Keratinocyte (primary cell): Measurements from ENCODE around the gene MOB2. TPM values are rescaled to one million over a fixed set of nuclear protein-coding genes. Genes with fewer than 3 reads are reported as not detected.

Source experiments
- DNase-seq: peaks from one replicate; pipeline ENCODE4 v3.0.0-alpha.2; 2011; ENCODE audit warnings: low read depth, missing footprints, low spot score
- FAIRE-seq: peaks from 2 replicates; lab custom pipeline; 2011; peaks lifted over from hg19 to GRCh38; lab: Jason Lieb, UNC
- H2AFZ ChIP-seq: 2 replicates; pipeline ENCODE4 v1.6.0; 2012; ENCODE audit warnings: low read length, control low read depth, inconsistent platforms; ENCODE audit not compliant: control insufficient read depth
- H3K27ac ChIP-seq: 2 replicates; pipeline ENCODE4 v1.5.1; 2011; ENCODE audit warnings: low read length; ENCODE audit not compliant: control insufficient read depth, insufficient read depth
- H3K27me3 ChIP-seq: 3 replicates; pipeline ENCODE4 v1.6.0; 2011; ENCODE audit warnings: low read length; ENCODE audit not compliant: control insufficient read depth, insufficient read depth; ENCODE audit errors: extremely low read depth
- H3K36me3 ChIP-seq, 2 experiments: 2 replicates in 1 of 2; 3 replicates in 1 of 2; pipeline ENCODE4 v1.5.1; 2011; ENCODE audit warnings: low read length in 2 of 2, mild to moderate bottlenecking in 1 of 2; ENCODE audit not compliant: control insufficient read depth in 2 of 2, insufficient read depth in 2 of 2; ENCODE audit errors: extremely low read depth in 1 of 2
- H3K4me1 ChIP-seq: 3 replicates; pipeline ENCODE4 v1.5.1; 2011; ENCODE audit warnings: low read length; ENCODE audit not compliant: control insufficient read depth, insufficient read depth; ENCODE audit errors: extremely low read depth
- H3K4me2 ChIP-seq: 3 replicates; pipeline ENCODE4 v1.6.0; 2011; ENCODE audit warnings: low read depth, low read length; ENCODE audit not compliant: control insufficient read depth, insufficient read depth; ENCODE audit errors: extremely low read depth
- H3K4me3 ChIP-seq, 3 experiments: fragments of 200-600 bp in 1 of 3; sonication (generic) in 1 of 3; 2 replicates in 2 of 3; 3 replicates in 1 of 3; pipeline ENCODE4 v1.5.1; 2011 to 2016; ENCODE audit warnings: low read length in 3 of 3, mild to moderate bottlenecking in 3 of 3, control low read depth in 2 of 3, inconsistent platforms in 1 of 3, low read depth in 1 of 3, mixed read lengths in 1 of 3, mixed run types in 1 of 3, moderate library complexity in 1 of 3; ENCODE audit not compliant: control insufficient read depth in 2 of 3, insufficient read depth in 2 of 3; ENCODE audit errors: extremely low read depth in 1 of 3
- H3K79me2 ChIP-seq: 2 replicates; pipeline ENCODE4 v1.6.0; 2012; ENCODE audit warnings: low read length; ENCODE audit not compliant: control insufficient read depth, insufficient read depth
- H3K9ac ChIP-seq: 3 replicates; pipeline ENCODE4 v1.6.0; 2011; ENCODE audit warnings: low read length; ENCODE audit not compliant: control insufficient read depth, insufficient read depth; ENCODE audit errors: extremely low read depth
- H3K9me1 ChIP-seq: 3 replicates; pipeline ENCODE4 v1.6.0; 2011; ENCODE audit warnings: low read length; ENCODE audit not compliant: control insufficient read depth, insufficient read depth; ENCODE audit errors: extremely low read depth
- H3K9me3 ChIP-seq: 2 replicates; pipeline ENCODE4 v1.5.1; 2012; ENCODE audit warnings: low read depth, low read length; ENCODE audit not compliant: control insufficient read depth
- H4K20me1 ChIP-seq: 3 replicates; pipeline ENCODE4 v1.6.0; 2011; ENCODE audit warnings: low read length; ENCODE audit not compliant: control insufficient read depth, insufficient read depth; ENCODE audit errors: extremely low read depth
- CTCF ChIP-seq, 3 experiments: IDR thresholded peaks in 1 of 3; conservative IDR thresholded peaks in 1 of 3; optimal IDR thresholded peaks in 1 of 3; 2 replicates in 2 of 3; 3 replicates in 1 of 3; pipeline versions ENCODE3 to v1.5.1; 2011; ENCODE audit warnings: low read length in 3 of 3, mild to moderate bottlenecking in 3 of 3, moderate library complexity in 2 of 3, control low read depth in 1 of 3, inconsistent platforms in 1 of 3; ENCODE audit not compliant: insufficient read depth in 2 of 3; ENCODE audit errors: extremely low read depth in 1 of 3
- EZH2 ChIP-seq: IDR thresholded peaks from one replicate; pipeline ENCODE4 v1.6.1; 2012; ENCODE audit warnings: inconsistent platforms, mild to moderate bottlenecking, low read length, moderate library complexity
- dilution Hi-C: fragments of 300-500 bp; cut with MboI; formaldehyde crosslinking; loops from one replicate; pipeline ENCODE4 v1.7.0; 2020; ENCODE audit warnings: low sequenced_read_pairs; ENCODE audit not compliant: extremely low pct_ligation_motif_present
- polyA plus RNA-seq, 5 experiments: library from polyadenylated mRNA; depleted of rRNA in 3 of 5; stranded (reverse) in 3 of 5; stranded (forward) in 1 of 5; unstranded in 1 of 5; fragments of >200 nt; gene quantifications; 1 replicate in 1 of 5; 2 replicates in 3 of 5; 3 replicates in 1 of 5; pipeline versions ENCODE4 v1.2.1 to v1.2.3, GENCODE V29; 2011 to 2012; ENCODE audit warnings: missing spikeins in 2 of 5, low read depth in 1 of 5, low replicate concordance in 1 of 5

MOB2 gene
- polyA plus RNA-seq, 1 donor (not counting 4 experiments of a cell fraction or from before 2014, with no cell fraction given): 37.7 TPM

GRCh38 chr11:1475841-1476240 lies 10.7 kb downstream of the MOB2 start:
- FAIRE-seq: no peak

GRCh38 chr11:1473786-1474185 lies 12.8 kb downstream of the MOB2 start:
- no peaks in the 10 kb centered on the region for H4K20me1 ChIP-seq
- H3K36me3 ChIP-seq: peaks cover 15 to 33% of the 10 kb centered on the region in 2 experiments
- dilution Hi-C loops: no loop called here
- no peaks in the 10 kb centered on the region for H3K4me1 ChIP-seq
- no peak overlapping the region for H3K4me3 ChIP-seq
- H3K79me2 ChIP-seq: no peaks in the 10 kb centered on the region
- H3K4me2 ChIP-seq: no peak overlapping the region
- H2AFZ ChIP-seq: no peak overlapping the region
- H3K27ac ChIP-seq: no peak overlapping the region
- H3K9me3 ChIP-seq: no peaks in the 10 kb centered on the region
- no peaks in the 10 kb centered on the region for H3K9me1 ChIP-seq
- no peaks in the 10 kb centered on the region for H3K27me3 ChIP-seq
- DNase-seq (no peak), FAIRE-seq (no peak)
- TF ChIP-seq EZH2: no peak
- TF ChIP-seq CTCF (optimal IDR thresholded peaks at IDR 0.05 in 1 of 3, IDR thresholded peaks at IDR 0.05 in 1 of 3, conservative IDR thresholded peaks at IDR 0.05 in 1 of 3; ENCODE audit: extremely low read depth in 1 of 3, insufficient read depth in 2 of 3, low read length in 3 of 3): no peak
- no peak overlapping the region for H3K9ac ChIP-seq

More at GRCh38 chr11:1475841-1476240, 10.7 kb downstream of the MOB2 start:
- H3K27me3 ChIP-seq: no peaks in the 10 kb centered on the region
- no peak overlapping the region for H3K9ac ChIP-seq
- no peaks in the 10 kb centered on the region for H3K9me1 ChIP-seq
- H3K4me3 ChIP-seq: no peak overlapping the region
- H4K20me1 ChIP-seq: peaks cover 2% of the 10 kb centered on the region
- TF ChIP-seq CTCF (optimal IDR thresholded peaks at IDR 0.05 in 1 of 3, IDR thresholded peaks at IDR 0.05 in 1 of 3, conservative IDR thresholded peaks at IDR 0.05 in 1 of 3; ENCODE audit: extremely low read depth in 1 of 3, insufficient read depth in 2 of 3, low read length in 3 of 3) (no peak), EZH2 (no peak)
- H3K9me3 ChIP-seq: no peaks in the 10 kb centered on the region
- no peak overlapping the region for H3K27ac ChIP-seq
- H2AFZ ChIP-seq: no peak overlapping the region
- peaks cover 21 to 38% of the 10 kb centered on the region in 2 experiments for H3K36me3 ChIP-seq
- dilution Hi-C loops: no loop called here
- no peak overlapping the region for H3K4me2 ChIP-seq
- H3K4me1 ChIP-seq: no peaks in the 10 kb centered on the region
- H3K79me2 ChIP-seq: no peaks in the 10 kb centered on the region
- DNase-seq: no peak
